Thymus (tissue), 11 donors: ENCODE data around the gene RUNX2. TPM values are rescaled to one million over a fixed set of nuclear protein-coding genes. Genes with fewer than 3 reads are reported as not detected.
"Not testable (repeated sequence)": the region's sequence is repeated elsewhere in the genome, so short reads cannot be mapped to it uniquely, and the experiment has no call there.

Source experiments
- DNase-seq, 9 donors: peaks; one replicate each; pipeline ENCODE4 v3.0.0-alpha.2; 2013; ENCODE audit warnings: low spot score in 9 of 9, low read depth in 6 of 9, missing footprints in 1 of 9
- H3K27ac ChIP-seq, 2 donors: one replicate each; pipeline ENCODE4 v1.5.1; 2013; ENCODE audit warnings: control low read depth in 1 of 2, low read depth in 1 of 2, low read length in 1 of 2, mild to moderate bottlenecking in 1 of 2, moderate library complexity in 1 of 2
- H3K27me3 ChIP-seq, 2 donors: one replicate each; pipeline ENCODE4 v1.5.1; 2013; ENCODE audit warnings: low read length in 1 of 2; ENCODE audit not compliant: control insufficient read depth in 2 of 2, insufficient read depth in 1 of 2
- H3K36me3 ChIP-seq, 2 donors: one replicate each; pipeline ENCODE4 v1.5.1; 2013; ENCODE audit warnings: low read length in 1 of 2, mild to moderate bottlenecking in 1 of 2, moderate library complexity in 1 of 2; ENCODE audit not compliant: control insufficient read depth in 2 of 2, insufficient read depth in 2 of 2
- H3K4me1 ChIP-seq, 2 donors: one replicate each; pipeline ENCODE4 v1.5.1; 2013; ENCODE audit warnings: low read length in 2 of 2; ENCODE audit not compliant: control insufficient read depth in 2 of 2, insufficient read depth in 2 of 2
- H3K4me3 ChIP-seq, 2 donors: one replicate each; pipeline ENCODE4 v1.5.1; 2013; ENCODE audit warnings: low read length in 2 of 2, control low read depth in 1 of 2, mild to moderate bottlenecking in 1 of 2
- H3K9me3 ChIP-seq, 2 donors: one replicate each; pipeline ENCODE4 v1.5.1; 2013; ENCODE audit warnings: low read length in 1 of 2, mild to moderate bottlenecking in 1 of 2; ENCODE audit not compliant: control insufficient read depth in 2 of 2, insufficient read depth in 1 of 2
- WGBS: extraction: QIAGEN DNeasy Blood & Tissue Kit; methylation state at CpG from one replicate; pipeline ENCODE4 v1.1.7; 2013; 5-methylcytosine and 5-hydroxymethylcytosine counted together
- polyA plus RNA-seq: library from polyadenylated mRNA; stranded (reverse); fragments of 200-250 nt; gene quantifications from one replicate; pipeline ENCODE4 v1.2.3, GENCODE V29; 2013
- total RNA-seq: library from RNA; stranded (reverse); fragments of 120-200 nt; gene quantifications from one replicate; pipeline ENCODE4 v1.2.4, GENCODE V29; 2013
- donor health status: healthy.

RUNX2 gene
- total and polyA plus RNA-seq, 2 donors: 3.7 to 7.1 TPM

DNA sequence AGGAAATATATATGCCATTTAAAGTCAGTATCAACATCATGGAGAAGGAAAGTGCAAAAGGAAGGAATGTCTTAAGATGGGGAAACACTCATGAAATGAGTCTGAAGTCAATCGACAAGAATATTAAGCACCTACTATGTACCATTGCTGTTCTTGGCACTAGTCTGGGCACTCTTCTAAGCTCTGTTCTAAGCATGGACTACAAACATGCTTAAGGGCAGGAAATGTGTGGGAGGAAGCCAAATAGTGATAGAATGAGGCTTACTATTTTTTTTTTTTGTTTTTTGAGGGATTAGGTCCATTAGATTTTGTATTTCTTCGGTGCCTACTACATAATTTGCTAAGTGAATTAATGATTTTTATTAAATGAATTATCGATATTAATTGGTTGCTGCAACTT, 133.4 kb downstream of the RUNX2 start:
- Histone ChIP-seq H3K4me3 (no peak overlapping the region), H3K27ac (no peak overlapping the region), H3K36me3 (no peaks in the 10 kb centered on the region), H3K27me3 (no peaks in the 10 kb centered on the region), H3K4me1 (peaks cover 0 to 2% of the 10 kb centered on the region in 2 donors), H3K9me3 (no peaks in the 10 kb centered on the region)
- DNase-seq: no peak
- 89% methylated on average over 3 of the region's 3 CpGs for WGBS

DNA sequence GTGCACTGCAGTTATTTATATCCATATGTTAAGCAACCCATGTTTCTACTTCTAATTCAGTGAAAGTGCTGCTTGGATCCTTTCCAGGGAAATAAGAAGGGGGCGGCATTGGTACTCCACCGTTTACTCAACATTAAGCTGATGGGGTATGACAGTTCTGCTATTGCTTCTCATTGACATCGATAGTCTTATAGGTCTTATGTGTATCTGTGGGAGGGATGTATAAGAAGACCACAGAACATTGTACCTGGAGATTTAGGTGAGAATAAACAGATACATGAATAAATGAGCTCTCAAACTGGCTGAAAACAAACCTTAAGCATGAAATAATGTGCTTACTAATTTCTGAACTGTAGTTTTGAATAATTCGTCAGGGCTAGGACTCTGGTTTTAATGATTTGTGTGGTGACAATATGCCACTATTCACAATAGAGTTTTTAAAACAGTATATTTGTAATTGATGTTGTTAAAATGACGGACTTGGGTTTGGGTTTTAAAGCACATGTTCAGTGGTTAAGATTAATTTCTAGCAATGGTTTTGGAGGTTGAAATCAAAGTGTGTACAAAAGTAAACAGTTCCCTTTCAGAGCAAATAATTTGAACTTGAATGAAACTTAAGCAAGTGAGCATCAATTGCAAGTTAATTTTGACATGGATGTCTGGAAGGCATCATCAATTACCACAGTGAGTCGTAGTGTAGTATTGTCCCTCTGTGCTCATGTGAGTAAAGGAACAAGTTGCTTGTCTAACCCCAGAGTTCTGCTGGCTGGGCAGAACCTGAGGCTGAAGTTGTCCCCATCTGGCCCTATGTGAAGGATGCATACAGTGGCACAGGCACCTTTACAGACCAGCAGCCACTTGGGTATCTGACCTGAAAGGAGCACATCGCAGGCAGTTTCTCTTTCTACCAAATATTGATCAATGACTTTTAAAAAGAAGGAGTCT, 134.3 kb downstream of the RUNX2 start:
- no peak for DNase-seq
- Histone ChIP-seq H3K4me1 (peaks cover 0 to 2% of the 10 kb centered on the region in 2 donors), H3K9me3 (no peaks in the 10 kb centered on the region), H3K4me3 (no peak overlapping the region), H3K27me3 (no peaks in the 10 kb centered on the region), H3K27ac (no peak overlapping the region), H3K36me3 (no peaks in the 10 kb centered on the region)
- WGBS: 96% methylated on average over 7 of the region's 7 CpGs

DNA sequence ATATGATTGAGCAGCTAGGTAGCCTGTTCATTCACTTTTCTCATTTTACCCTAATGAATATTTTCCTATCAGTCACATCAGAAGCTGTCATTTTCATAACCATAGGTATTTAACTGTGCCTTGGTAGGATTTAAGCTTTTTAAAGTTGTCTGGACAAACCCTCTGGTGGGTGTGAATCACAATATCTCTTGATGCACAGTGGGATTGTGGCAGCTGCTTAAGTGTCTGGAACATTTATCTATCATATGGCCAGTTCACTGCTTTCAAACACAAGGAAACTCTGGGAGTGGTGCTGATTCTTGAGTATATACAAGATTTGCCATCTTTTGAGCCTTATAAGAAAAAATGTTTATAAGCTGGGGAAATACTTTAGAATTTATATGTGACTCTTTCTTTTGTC, 136.6 kb downstream of the RUNX2 start:
- Histone ChIP-seq H3K27me3 (no peaks in the 10 kb centered on the region), H3K4me3 (no peak overlapping the region), H3K4me1 (peaks cover 0 to 2% of the 10 kb centered on the region in 2 donors), H3K9me3 (no peaks in the 10 kb centered on the region), H3K36me3 (no peaks in the 10 kb centered on the region), H3K27ac (no peak overlapping the region)
- DNase-seq: no peak

DNA sequence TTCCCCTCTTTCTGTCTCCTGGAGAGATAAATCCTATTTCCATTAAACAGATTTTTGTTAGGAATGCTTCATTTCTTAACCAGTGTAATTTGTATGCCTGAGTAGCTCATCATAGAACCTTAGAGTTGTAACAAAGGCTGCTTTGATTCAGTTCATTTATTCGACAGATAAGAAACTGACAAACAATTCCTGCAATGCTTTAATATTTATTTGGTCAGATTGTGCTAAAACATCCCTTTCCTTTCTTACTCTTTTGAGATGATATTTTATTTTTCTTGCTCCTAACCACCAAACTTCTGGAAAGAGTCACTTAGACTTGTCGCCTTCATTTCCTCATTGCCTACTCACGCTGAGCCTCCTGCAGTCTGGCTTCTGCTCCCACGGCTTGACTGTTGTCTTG, 138.6 kb downstream of the RUNX2 start:
- Histone ChIP-seq H3K36me3 (no peaks in the 10 kb centered on the region), H3K4me1 (peaks cover 0 to 2% of the 10 kb centered on the region in 2 donors), H3K27me3 (no peaks in the 10 kb centered on the region), H3K9me3 (no peaks in the 10 kb centered on the region), H3K4me3 (no peak overlapping the region), H3K27ac (no peak overlapping the region)
- no peak for DNase-seq
- 95% methylated on average over 4 of the region's 4 CpGs for WGBS

DNA sequence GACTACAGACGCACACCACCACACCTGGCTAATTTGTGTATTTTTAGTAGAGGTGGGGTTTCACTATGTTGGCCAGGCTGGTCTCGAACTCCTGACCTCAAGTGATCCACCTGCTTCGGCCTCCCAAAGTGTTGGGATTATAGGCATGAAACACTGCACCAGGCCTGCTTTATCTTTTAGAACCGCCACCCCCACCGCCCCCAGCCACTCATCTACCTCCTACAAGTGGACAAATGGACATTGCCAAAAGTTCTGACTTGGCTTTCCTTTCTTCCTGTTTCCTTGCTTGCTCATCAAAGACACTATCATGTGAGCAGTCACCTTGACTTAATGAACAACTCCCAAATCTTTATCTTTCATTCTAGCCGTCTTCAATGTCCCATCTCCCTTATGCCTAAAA, 139.3 kb downstream of the RUNX2 start:
- not testable (repeated sequence) for H3K27ac ChIP-seq, H3K4me3 ChIP-seq, H3K36me3 ChIP-seq, H3K4me1 ChIP-seq, DNase-seq, H3K9me3 ChIP-seq, H3K27me3 ChIP-seq
- WGBS: 99% methylated on average over 6 of the region's 6 CpGs

DNA sequence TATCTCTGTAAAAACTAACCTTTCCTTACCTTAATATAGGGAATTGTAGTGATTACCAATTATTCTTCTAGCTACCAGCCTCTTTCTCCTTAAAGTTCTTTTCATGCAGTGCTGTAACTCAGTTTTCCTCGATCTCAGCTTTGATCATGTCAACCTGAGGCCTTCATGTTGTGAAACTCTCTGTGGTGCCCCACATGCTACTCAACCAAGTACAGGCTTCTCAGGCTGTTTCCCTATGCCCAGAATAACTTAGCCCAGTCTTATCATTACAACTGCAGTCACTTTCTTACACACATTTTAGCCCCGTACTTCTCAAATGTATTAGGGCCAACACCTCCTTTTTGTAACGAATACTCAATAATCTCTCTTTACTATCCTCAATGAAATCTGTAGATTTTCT, 139.7 kb downstream of the RUNX2 start:
- WGBS: 95% methylated on average over 3 of the region's 3 CpGs

DNA sequence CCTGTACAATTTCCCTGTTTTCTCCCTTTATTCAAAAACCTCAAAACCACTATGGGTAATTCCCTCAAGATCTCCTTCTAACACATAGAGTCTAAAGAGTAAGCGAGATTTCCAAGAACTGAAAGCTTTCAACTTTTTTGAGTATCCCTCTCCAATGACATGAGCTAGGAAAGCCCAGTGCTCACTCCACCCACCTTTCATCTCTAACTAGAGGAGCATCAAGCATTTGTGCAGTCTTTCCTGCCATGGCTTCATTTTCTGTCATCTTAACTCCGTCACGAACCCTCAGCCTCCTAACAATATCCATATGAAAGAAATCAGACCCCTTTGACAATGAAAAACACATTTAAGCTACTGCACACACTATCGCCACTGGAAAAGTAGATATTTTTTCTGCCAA, 141.5 kb downstream of the RUNX2 start:
- 95% methylated on average over 4 of the region's 4 CpGs for WGBS
- Histone ChIP-seq H3K4me1 (peaks cover 0 to 2% of the 10 kb centered on the region in 2 donors), H3K36me3 (no peaks in the 10 kb centered on the region), H3K4me3 (no peak overlapping the region), H3K27ac (no peak overlapping the region), H3K9me3 (no peaks in the 10 kb centered on the region), H3K27me3 (no peaks in the 10 kb centered on the region)
- DNase-seq: no peak

More for the DNA sequence above, 139.7 kb downstream of the RUNX2 start:
- Histone ChIP-seq H3K4me3 (no peak overlapping the region), H3K4me1 (peaks cover 0 to 2% of the 10 kb centered on the region in 2 donors), H3K9me3 (no peaks in the 10 kb centered on the region), H3K27me3 (no peaks in the 10 kb centered on the region), H3K27ac (no peak overlapping the region), H3K36me3 (no peaks in the 10 kb centered on the region)
- DNase-seq: no peak

DNA sequence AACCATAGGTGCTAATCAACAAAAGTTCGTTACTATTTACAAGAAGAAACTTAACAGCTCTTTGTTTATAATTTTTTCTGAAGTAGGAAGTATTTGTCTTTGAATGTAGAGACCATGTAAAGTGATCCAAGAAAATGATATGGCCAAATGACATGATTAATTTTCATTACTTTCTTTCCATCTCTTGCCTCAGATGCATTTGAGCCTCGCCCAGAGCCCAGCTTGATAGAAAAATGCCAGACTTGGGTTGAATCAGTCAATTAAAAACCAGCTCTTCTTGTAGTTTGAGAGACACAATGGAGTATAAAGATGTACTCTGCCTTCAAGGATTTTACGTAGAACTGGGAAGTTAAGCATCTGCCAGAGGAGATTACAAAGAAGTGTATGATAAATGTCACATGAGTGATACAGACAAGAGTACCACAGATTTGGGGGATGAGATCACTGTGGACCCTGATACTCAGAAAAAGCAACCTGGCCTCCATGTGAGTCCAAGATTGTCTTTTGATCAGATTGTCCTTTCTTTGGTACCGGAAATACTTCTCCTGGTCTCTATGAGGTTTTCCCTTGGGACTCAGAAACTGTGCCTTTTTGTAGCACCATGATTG, 142.1 kb downstream of the RUNX2 start:
- no peaks in the 10 kb centered on the region for H3K9me3 ChIP-seq
- H3K27me3 ChIP-seq: no peaks in the 10 kb centered on the region
- DNase-seq: no peak
- peaks cover 0 to 2% of the 10 kb centered on the region in 2 donors for H3K4me1 ChIP-seq
- 95% methylated on average over 4 of the region's 4 CpGs for WGBS
- H3K27ac ChIP-seq: no peak overlapping the region
- H3K36me3 ChIP-seq: no peaks in the 10 kb centered on the region
- H3K4me3 ChIP-seq: no peak overlapping the region

DNA sequence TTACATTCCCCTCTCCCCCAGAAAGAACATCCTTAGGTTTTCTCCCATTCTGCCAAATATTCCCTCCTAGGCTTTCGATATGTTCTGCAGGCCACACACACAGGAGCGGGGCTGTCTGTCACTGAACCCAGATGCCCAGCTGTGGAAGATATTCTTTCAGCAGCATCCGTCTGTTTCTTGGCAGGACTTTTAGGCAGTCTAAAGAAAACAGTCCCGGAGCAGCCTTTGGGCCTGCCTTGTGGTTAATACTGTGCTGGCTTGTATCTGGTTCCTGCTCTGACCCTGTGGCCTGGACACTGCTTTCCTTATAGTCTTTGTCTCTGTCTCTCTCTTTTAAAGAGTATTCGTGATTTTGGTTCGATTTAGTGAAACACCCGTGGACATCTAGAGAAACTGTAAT, 144.3 kb downstream of the RUNX2 start:
- H3K27ac ChIP-seq: no peak overlapping the region
- no peaks in the 10 kb centered on the region for H3K27me3 ChIP-seq
- peaks cover 0 to 2% of the 10 kb centered on the region in 2 donors for H3K4me1 ChIP-seq
- H3K4me3 ChIP-seq: no peak overlapping the region
- WGBS: 93% methylated on average over 7 of the region's 7 CpGs
- no peak for DNase-seq
- no peaks in the 10 kb centered on the region for H3K36me3 ChIP-seq
- no peaks in the 10 kb centered on the region for H3K9me3 ChIP-seq
